Muscle of arm (tissue), 14 donors: ENCODE measurements around the gene EFCAB13. TPM values are rescaled to one million over a fixed set of nuclear protein-coding genes. Genes with fewer than 3 reads are reported as not detected.

Source experiments
- DNase-seq: peaks from one replicate; pipeline ENCODE4 v3.0.0-alpha.2; 2013
- long read RNA-seq, 11 donors: transcript quantifications; one replicate each; lab custom pipeline, GENCODE V29; 2026
- polyA plus RNA-seq, 12 donors: library from polyadenylated mRNA; unstranded; fragments of 120-200 nt; gene quantifications; one replicate each; pipeline ENCODE4 v1.2.1, GENCODE V29; 2013; ENCODE audit not compliant: insufficient read length in 12 of 12

EFCAB13 gene, protein sequence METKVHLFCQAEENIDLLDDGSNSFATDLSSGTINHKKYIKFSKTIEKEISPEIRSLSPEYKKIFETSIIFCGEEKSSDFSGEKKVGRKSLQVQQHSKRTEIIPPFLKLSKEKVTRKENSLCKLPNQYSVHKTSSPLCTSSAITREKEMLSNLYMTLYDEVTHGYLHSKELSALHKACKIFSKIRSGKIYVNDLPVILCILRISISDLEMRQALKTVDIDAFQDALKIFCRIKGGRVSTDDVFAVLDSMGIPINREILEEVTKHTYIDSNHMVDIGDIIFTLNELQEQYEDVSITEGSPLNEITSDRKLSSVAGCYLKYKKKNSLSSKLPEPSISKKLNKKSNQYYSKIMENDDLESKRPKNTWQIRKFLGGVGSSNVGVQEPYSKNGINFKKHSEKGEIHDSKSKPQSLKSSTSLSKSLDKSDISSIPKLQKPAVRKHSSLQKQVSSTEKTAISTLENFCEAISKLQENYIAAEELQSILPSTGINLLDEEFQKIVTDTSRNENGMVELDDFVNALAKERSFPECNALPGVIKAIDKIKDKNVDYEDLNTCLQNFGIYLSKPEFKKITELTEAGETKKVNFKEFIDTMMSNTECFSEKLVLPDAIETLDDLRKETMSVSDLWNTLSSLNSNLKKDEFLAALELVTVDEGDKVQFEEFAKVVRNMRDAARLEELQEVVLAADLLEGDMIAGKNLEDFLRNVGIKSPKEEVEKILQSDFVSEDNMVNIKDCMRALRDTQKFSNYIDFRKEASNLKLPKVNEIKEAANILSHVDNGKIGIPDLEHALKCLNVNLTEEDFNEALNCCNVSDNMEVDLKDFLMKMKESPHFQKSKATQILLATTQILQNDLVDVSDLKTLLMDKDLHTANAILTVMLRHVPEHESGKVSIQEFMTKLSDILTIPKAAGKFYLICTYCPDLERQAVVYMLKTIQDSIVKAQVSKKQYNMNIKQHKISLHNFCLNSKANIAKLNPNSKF
- 10 to 100 TPM in 3 of 12 donors, 1 to 10 TPM in 8, not detected in 1; 2.1 to 16.1 (median 6.9) TPM for polyA plus RNA-seq
- long read RNA-seq, donor 1, partial matches to known transcripts = 5 of 10 reads
- long read RNA-seq, donor 1, other reads (novel, unspliced or antisense) = 5 of 10 reads
- long read RNA-seq, donor 2 = 0 reads
- long read RNA-seq, donor 3, partial matches to known transcripts = 5 of 5 reads
- long read RNA-seq, donor 3, other reads (novel, unspliced or antisense) = 0 of 5 reads
- long read RNA-seq, donor 4 = 0 reads
- long read RNA-seq, donor 5 = 0 reads
- long read RNA-seq, donor 6 = 0 reads
- long read RNA-seq, donor 7 = 0 reads
- long read RNA-seq, donor 8 = 0 reads
- long read RNA-seq, donor 9 = 0 reads
- long read RNA-seq, donor 10 = 0 reads
- long read RNA-seq, donor 11 = 0 reads

- DNase-seq = peak; percentile 88
These were observed at the start of gene EFCAB13 for GRCh38 chr17:47323382-47324223. Gene EFCAB13 (plus strand): TSS chr17:47323955. CDS start chr17:47328354, 4,399 bp downstream.

DNA sequence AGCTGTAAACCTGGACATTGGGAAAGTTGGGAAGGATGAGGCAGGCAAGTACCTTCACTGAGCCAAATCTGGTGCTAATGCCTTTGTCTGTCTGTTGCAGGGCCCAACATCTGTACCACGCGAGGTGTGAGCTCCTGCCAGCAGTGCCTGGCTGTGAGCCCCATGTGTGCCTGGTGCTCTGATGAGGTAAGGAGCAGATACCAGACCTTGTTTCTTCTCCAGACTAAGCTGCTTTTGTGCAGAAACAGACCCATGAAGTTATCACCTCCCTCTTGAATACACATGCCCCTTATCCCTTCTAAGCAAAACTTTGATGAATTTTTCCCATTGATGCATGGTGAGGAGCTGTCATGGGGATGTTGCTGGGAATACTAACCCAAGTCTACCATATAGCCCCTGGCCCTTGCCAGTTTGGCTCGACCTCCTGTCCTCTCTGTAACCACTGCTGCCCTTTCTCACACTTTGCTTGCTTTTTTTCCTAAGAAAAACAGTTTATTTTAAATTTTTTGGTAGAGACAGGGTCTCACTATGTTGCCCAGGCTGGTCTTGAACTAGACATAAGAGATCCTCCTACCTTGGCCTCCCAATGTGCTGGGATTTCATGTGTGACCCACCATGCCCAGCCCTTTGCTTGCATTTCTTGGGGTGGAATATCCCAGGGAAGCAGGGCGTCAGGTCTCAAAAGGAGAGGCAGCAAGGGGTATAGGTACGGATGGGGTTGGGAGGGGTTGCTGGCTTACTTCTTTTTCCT lies 49.3 kb upstream of the EFCAB13 start:
- no peak for DNase-seq

DNA sequence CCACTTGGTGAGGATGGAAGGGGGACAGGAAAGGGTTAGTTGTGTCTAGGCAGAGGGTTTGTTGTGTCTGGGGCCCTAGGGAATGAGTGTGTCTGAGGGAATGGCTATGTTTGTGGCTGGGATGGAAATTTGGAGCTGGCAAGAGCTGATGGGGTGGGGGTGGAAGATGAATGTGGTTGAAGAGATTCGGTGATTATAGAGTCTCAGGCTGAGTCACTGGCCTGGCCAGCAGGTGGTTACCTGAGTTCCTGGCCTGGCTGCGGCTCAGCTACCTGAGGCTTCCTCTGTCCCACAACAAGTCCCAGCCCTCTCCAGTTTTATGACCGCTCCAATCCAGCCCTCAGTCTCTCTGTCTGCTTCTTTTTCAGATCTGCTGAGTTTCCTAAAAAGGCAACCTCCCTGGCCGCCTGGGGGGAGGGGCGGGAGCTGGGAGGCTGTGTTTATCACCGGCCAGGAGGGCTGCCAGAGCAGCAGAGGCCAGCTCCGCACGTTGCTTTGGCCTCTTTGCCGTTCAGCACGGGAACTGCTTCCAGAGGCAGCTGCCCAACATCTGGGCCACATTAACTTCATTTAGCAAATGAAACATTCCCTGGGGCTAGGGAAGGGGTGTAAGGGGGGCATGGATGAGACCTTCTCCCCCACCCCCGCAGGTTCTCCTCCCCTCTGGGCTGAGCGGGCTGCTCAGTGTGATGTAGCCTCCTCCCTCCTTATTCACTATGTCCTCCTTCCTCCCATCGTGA lies 48.3 kb upstream of the EFCAB13 start:
- peak; percentile 94 for DNase-seq

GRCh38 chr17:47276444-47276843 lies 47.3 kb upstream of the EFCAB13 start:
- no peak for DNase-seq

DNA sequence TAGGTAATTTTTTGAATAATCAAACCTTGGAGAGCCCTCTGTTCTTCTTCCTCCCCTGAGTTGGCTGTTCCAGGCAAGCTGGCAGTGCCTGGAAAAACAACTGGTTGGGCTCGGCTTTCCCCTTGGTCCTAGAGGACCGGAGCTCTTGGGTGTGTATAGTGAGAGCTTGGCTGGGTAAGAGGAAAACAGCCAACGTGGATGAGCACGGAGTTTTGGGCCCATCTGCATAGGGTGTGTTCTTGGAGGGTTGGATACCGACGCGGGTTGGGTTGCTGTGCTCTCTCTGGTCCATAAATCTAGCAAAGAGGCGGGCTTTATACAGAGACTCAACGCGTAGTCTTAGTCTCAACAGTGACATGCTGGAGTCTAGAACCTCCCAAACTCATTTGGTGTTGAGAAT lies 46.9 kb upstream of the EFCAB13 start:
- peak; percentile 84 for DNase-seq

DNA sequence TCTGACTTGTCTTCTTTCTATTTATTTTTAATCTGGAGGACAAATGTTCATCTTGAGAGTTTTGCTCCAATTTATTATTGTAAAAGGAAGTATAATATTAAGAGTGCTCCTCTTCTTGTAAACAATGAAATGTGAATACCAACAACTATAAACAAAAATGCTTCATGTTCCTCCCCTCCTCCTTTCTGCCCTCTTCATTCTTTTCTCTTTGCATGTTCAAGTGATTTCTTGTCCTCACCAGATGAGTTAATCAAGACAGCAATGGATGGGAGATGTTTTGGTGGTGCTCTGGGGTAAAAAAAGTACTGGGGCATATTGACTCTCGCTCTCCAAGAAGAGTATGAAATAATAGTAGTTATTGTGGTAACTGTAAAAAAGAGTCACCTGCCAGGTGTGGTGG lies 45.8 kb upstream of the EFCAB13 start:
- DNase-seq = no peak

GRCh38 chr17:47278561-47278960 lies 45.2 kb upstream of the EFCAB13 start:
- DNase-seq = no peak

DNA sequence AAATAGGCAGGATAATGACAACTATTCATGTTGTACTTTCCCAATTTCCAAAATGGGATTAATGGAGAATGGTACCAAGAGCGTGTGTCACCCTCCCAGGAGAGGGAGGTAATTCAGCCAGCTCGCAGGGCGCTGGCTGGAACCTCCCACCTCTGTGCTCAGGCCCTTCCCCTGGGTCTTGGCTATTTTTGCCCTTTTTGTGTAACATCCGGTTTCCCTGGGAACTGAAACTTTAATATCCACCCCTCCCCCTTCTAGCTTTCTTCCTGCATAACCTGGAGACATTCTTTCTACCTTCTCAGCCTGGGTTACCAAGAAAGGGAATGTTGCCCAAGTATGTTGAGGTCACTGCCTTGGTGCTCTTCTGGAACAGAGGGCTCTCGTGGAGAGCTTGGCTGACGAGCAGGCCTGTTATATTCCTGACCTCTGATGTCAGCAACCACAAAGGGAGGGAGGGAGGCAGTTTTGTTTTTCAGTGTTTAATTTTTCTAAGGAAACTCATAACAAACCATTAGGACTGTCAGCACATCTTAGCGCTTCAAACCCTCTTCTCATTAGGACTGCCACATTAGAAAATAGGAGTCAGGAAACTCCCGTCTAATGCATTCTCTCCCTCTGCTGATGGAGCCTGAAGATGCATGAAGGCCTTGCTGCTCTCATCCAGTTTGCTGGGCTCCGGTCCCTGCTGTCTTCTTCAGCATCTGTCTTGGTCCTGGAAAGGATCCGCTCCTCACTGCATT lies 44.5 kb upstream of the EFCAB13 start:
- peak; percentile 45 for DNase-seq

DNA sequence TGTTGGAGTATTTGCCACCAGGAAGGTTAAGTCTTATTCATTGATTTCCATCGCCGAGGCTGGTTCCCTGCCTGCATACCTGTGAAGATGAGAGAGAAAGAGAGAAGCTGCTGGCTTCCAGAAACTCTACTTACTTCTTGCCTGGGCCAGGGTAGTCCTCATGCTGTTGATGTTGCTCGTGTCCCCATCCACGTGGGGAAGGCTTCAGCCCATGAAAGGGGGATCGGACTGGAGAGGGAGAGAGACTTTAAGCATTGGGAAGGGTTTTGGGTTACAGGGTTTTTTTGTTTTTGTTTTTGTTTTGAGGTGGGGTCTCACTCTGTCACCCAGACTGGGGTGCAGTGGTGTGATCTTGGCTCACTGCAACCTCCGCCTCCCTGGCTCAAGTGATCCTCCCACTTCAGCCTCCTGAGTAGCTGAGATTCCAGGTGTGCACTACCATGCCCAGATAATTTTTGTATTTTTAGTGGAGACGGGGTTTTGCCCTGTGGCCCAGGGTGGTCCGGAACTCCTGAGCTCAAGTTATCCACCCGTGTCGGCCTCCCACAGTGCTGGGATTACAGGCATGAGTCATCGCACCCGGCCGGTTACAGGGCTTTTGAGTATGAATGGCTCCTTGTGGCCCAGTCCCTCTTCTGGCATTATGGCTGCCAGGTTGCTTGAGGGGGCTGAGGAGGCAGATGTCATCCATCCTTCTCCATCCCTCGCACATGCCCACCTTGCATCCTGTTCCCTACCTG lies 43.5 kb upstream of the EFCAB13 start:
- DNase-seq = no peak

- no peak for DNase-seq
These were observed 42.5 kb upstream of the EFCAB13 start for GRCh38 chr17:47281216-47281615.

DNA sequence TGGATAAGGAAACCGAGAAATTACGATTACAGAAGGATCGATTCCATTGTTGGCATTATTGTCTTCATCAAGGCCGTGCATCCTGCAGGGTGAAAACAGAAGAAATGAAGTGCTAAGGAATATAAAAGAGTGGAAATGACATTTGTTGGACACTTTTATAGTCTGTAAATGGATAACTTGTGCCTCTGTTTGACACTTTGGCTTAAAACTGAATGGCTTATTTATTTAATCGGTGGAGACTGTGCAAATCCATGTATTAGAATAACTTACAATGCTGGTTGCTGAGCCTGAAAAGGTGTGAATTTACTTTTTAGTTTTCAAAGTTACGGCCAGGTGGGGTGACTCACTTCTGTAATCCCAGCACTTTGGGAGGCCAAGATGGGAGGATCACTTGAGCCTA lies 38.8 kb upstream of the EFCAB13 start:
- no peak for DNase-seq

- DNase-seq = no peak
These were observed 37.4 kb upstream of the EFCAB13 start for GRCh38 chr17:47286198-47286914.

DNA sequence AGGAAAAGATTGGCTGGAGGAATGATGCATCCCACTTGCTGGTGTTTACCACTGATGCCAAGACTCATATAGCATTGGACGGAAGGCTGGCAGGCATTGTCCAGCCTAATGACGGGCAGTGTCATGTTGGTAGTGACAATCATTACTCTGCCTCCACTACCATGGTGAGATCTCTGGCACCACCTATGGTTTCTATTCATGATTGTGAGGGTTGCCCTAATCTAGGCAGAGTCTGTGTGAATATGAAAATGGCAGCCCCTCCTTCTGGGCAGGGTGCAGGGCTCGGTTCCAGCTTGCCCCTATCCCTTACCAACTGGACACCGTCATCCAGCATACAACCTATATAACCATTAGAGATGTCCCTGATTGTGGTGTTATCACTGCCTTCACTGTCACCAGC lies 36.7 kb upstream of the EFCAB13 start:
- DNase-seq = no peak

- DNase-seq = no peak
These were observed 36.1 kb upstream of the EFCAB13 start for GRCh38 chr17:47287639-47288038.

DNA sequence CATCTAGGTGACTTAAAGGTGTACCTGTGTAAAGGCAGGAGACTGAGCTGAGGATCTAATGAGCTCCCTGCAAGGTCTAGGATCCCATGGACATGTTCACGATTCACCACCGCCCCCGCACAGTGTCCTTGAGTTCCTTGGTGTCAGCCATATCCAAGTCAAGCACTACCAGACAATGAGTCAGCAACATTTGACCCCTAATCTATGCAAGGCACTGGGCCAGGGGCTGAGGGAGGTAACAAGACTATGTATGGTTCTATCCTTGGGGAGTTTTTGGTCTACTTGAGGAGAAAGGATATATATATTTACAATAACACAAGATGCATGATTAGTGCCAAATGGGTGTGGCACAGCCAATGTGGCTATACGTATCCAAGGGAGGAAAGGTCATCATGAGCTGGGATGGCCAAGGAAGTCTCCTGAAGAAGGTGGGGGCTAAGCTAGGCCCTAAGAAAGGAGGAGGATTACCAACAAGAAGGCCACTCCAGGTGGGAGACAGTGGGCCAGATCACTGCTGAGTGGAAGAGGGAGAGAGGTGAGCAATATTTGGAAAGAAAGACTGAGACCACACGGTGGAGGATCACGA lies 35.1 kb upstream of the EFCAB13 start:
- no peak for DNase-seq

DNA sequence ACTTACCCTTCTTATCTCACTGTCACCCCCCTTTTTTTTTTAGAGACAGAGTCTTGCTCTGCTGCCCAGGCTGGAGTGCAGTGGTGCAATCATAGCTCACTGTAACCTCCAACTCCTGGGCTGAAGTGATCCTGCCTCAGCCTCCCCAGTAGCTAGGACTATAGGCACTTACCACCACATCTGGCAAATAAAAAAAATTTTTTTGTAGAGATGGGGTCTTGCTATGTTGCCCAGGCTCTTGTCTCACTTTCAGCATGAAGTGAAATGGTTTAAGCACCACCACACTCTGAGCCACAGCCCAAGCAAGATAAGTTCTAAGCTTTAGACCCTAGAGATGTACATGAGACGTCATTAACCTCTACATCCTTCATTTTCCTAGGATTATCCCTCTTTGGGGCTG lies 34.5 kb upstream of the EFCAB13 start:
- no peak for DNase-seq

DNA sequence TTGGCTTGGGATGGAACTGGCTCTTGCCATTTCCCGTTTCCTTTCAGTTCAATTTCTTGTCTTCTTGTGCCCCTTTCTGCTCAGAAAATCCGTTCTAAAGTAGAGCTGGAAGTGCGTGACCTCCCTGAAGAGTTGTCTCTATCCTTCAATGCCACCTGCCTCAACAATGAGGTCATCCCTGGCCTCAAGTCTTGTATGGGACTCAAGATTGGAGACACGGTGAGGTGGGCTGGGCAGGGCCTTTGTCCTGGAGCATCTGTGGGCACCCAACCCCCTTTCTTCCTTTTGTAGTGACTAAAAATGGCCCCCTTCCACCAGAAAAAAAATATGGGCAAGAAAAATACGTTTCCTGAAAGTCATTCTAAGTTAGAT lies 32.9 kb upstream of the EFCAB13 start:
- no peak for DNase-seq
